ENCODE results near the gene FBXW4. TPM values are rescaled to one million over a fixed set of nuclear protein-coding genes. Genes with fewer than 3 reads are reported as not detected.

Gene FBXW4
- total and polyA plus RNA-seq, 2 of the 8 experiments (the other 6 are each of a cell fraction or from before 2014, with no cell fraction given) = 29.0 to 32.8 TPM

DNA sequence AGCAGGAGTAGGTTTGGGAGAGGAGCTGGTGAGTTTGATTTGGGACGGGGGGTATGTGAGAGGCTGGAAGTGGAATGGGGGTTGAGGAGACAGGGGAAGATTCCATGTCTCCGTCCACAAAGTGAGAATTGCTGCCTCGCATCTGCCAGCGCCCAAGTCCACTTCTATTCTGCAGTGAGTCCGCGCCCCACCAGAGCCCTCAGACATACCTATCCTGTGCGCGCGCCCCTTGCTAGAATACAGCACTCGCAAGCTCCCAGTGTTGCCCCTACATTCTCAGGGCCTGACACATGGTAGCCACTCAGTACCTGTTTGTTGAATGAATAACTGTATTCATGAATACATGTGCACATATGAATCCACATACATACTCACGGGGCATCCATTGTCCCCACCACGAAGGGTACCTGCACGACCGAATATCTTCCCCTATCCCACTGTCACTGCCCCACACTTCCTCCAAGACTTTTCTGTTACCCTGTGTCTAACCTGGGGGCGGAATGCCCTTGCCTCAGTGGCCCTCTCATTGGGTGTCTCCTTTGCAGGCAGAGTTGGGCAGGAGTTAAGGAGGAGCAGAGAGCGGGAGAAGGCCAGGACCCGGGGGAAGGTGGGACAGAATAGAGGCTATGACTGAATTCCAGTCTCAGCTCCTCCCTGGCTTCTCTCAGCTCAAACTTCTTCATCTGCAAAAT lies 126.8 kb downstream of the FBXW4 start:
- Histone ChIP-seq H3K4me3 (ENCODE audit: extremely low read depth in 1 of 4, insufficient read depth in 2 of 4, low read depth in 3 of 4, low read length in 4 of 4) (no peak overlapping the region), H2BK15ac (ENCODE audit: low read length) (no peak overlapping the region), H3K14ac (ENCODE audit: insufficient read length) (no peak overlapping the region), H2BK120ac (replicated peaks; ENCODE audit: low read depth, low read length) (no peak overlapping the region), H2AK5ac (ENCODE audit: low read depth, low read length) (no peak overlapping the region), H3K23me2 (ENCODE audit: low read depth, low read length) (peaks cover 14% of the 10 kb centered on the region), H3K9ac (replicated peaks in 1 of 4; ENCODE audit: extremely low read depth in 1 of 4, low read depth in 3 of 4, low read length in 3 of 4) (no peak overlapping the region), H3K27me3 (replicated peaks in 1 of 4; ENCODE audit: control insufficient read depth in 3 of 4, extremely low read depth in 1 of 4, insufficient read depth in 3 of 4, low read length in 3 of 4) (peaks cover 7 to 69% (median 54%) of the 10 kb centered on the region in 4 experiments), H3K4ac (replicated peaks; ENCODE audit: insufficient read length, low read depth, low read length) (no peak overlapping the region), H2AFZ (ENCODE audit: low read length) (no peak overlapping the region), H3K79me2 (ENCODE audit: control insufficient read depth in 1 of 2, insufficient read depth in 2 of 2, low read length in 2 of 2) (no peaks in the 10 kb centered on the region), H3K4me2 (ENCODE audit: insufficient read depth in 1 of 2, low read depth in 2 of 2, low read length in 2 of 2) (no peak overlapping the region; a peak in 1 of 4 replicates), H2BK20ac (ENCODE audit: low read length) (no peak overlapping the region), H3K9me3 (ENCODE audit: insufficient read depth in 2 of 2, low read depth in 1 of 2, low read length in 1 of 2) (no peaks in the 10 kb centered on the region), H3K4me1 (replicated peaks in 1 of 4; ENCODE audit: control insufficient read depth in 3 of 4, insufficient read depth in 4 of 4, low read length in 3 of 4) (peaks cover 0 to 17% (median 9%) of the 10 kb centered on the region in 4 experiments; a peak in 5 of 7 replicates), H2BK5ac (ENCODE audit: low read depth, low read length) (no peak overlapping the region), H3K27ac (ENCODE audit: low read depth, low read length) (no peak overlapping the region), H4K8ac (ENCODE audit: extremely low read depth, insufficient read depth, low read length) (no peak overlapping the region), H4K20me1 (replicated peaks in 1 of 2; ENCODE audit: control insufficient read depth in 1 of 2, insufficient read depth in 2 of 2, low read length in 2 of 2) (peaks cover 0 to 4% of the 10 kb centered on the region in 2 experiments), H4K91ac (replicated peaks; ENCODE audit: insufficient read length, low read length) (no peak overlapping the region), H3K56ac (replicated peaks; ENCODE audit: insufficient read length, low read depth, low read length) (no peak overlapping the region), H3K18ac (ENCODE audit: extremely low read depth, low read length) (no peak overlapping the region), H3K23ac (ENCODE audit: insufficient read length) (no peak overlapping the region), H4K5ac (ENCODE audit: insufficient read length, low read depth, low read length) (no peak overlapping the region), H3K79me1 (ENCODE audit: low read depth, low read length) (no peaks in the 10 kb centered on the region), H2BK12ac (ENCODE audit: low read depth, low read length) (no peak overlapping the region), H3K36me3 (ENCODE audit: control insufficient read depth in 2 of 4, insufficient read depth in 4 of 4, low read length in 3 of 4) (no peaks in the 10 kb centered on the region)
- WGBS, 2 experiments (ENCODE audit: extremely low coverage in 1 of 2, insufficient coverage in 1 of 2, insufficient read length in 1 of 2, insufficient replicate concordance in 2 of 2, low coverage in 1 of 2, low lambda C conversion rate in 2 of 2, missing lambda C conversion rate in 1 of 2) = 88% methylated on average over 16 of the region's 17 CpGs; no CpG with 5 or more reads in 1 of the 2 experiments
- no peak for DNase-seq (ENCODE audit: low read depth in 1 of 2, low spot score in 2 of 2)
- POLR2A ChIA-PET (ENCODE audit: partially characterized antibody) = interaction anchor here (0.8 kb wide), 1 partner anchor 10 kb away, joined by 3 read pairs; no protein-coding TSS in a partner anchor
- no peak for FAIRE-seq
- CTCF ChIA-PET (ENCODE audit: partially characterized antibody) = interaction anchor here (0.7 to 5.9 kb wide), 12 partner anchors 10 to 1241 kb away, joined by 3 to 65 read pairs (median 30); no protein-coding TSS in a partner anchor
- TF ChIP-seq ATF2 (IDR thresholded peaks at IDR 0.05; ENCODE audit: low read length) (no peak), RFX5 (IDR thresholded peaks at IDR 0.05; ENCODE audit: borderline replicate concordance, low read depth, low read length) (no peak)

Measured in H1 (cell line).